Measurements from ENCODE around the gene FOLR2. TPM values are rescaled to one million over a fixed set of nuclear protein-coding genes. Genes with fewer than 3 reads are reported as not detected.
"Not testable (repeated sequence)": the region's sequence is repeated elsewhere in the genome, so short reads cannot be mapped to it uniquely, and the experiment has no call there.

FOLR2 gene
- total RNA-seq, 3 donors from 2014 or later (not counting 1 experiment from before 2014, with no cell fraction given) = not detected

DNA sequence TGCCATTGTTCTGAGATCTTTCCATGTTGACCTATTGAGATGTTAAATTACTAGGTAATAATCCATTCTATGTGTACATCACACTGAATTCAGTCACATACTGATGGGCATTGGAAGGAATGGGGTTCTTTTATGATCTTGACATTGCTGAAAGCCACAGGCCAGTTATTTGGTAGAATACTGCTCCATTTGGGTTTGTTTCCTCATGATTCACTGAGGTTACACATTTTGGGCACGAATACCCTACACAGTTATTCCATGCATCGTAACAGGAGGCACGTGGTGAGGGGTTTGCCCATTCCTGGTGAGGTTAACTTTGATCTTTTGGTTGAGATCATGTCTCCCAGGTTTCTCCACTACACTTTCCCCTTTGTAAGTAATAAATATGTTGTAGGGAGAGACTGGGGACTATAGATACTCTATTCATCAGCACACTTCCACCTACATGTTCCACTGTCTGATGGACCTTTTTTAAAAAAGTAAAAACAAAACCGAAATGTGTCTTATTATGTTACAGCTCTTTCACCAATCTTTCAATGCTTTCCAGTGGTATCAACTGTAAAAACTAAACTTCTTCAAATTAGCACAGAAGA, 36.7 kb upstream of the FOLR2 start:
- 80% methylated on average over 2 of the region's 4 CpGs for WGBS (ENCODE audit: insufficient coverage)
- ATAC-seq (no peak), DNase-seq (no peak)
- intact Hi-C loops (cut with micrococcal nuclease) = no loop called here
- Mint-ChIP-seq H3K9me3 (no peaks in the 10 kb centered on the region), H3K36me3 (no peaks in the 10 kb centered on the region), H3K4me1 (peaks cover 6 to 9% of the 10 kb centered on the region in 2 donors), H3K4me3 (no peak overlapping the region), H3K27me3 (ENCODE audit: low read depth in 2 of 2) (peaks cover 9 to 23% of the 10 kb centered on the region in 2 donors), H3K27ac (no peak overlapping the region)
- no peaks in the 10 kb centered on the region for H3K4me1 ChIP-seq (ENCODE audit: control insufficient read depth, insufficient read depth, low read length)
- no peaks in the 10 kb centered on the region for H3K36me3 ChIP-seq (ENCODE audit: control insufficient read depth, insufficient read depth, low read length)
- no peaks in the 10 kb centered on the region for H3K9me3 ChIP-seq (ENCODE audit: control insufficient read depth, insufficient read depth, low read length)
- no peak overlapping the region for H3K27ac ChIP-seq (ENCODE audit: low read length)
- H3K4me3 ChIP-seq (ENCODE audit: low read length) = no peak overlapping the region
- no peaks in the 10 kb centered on the region for H3K27me3 ChIP-seq (ENCODE audit: control insufficient read depth, insufficient read depth, low read length)
- TF ChIP-seq, protein P1, sequence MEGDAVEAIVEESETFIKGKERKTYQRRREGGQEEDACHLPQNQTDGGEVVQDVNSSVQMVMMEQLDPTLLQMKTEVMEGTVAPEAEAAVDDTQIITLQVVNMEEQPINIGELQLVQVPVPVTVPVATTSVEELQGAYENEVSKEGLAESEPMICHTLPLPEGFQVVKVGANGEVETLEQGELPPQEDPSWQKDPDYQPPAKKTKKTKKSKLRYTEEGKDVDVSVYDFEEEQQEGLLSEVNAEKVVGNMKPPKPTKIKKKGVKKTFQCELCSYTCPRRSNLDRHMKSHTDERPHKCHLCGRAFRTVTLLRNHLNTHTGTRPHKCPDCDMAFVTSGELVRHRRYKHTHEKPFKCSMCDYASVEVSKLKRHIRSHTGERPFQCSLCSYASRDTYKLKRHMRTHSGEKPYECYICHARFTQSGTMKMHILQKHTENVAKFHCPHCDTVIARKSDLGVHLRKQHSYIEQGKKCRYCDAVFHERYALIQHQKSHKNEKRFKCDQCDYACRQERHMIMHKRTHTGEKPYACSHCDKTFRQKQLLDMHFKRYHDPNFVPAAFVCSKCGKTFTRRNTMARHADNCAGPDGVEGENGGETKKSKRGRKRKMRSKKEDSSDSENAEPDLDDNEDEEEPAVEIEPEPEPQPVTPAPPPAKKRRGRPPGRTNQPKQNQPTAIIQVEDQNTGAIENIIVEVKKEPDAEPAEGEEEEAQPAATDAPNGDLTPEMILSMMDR (IDR thresholded peaks at IDR 0.05) = no peak

DNA sequence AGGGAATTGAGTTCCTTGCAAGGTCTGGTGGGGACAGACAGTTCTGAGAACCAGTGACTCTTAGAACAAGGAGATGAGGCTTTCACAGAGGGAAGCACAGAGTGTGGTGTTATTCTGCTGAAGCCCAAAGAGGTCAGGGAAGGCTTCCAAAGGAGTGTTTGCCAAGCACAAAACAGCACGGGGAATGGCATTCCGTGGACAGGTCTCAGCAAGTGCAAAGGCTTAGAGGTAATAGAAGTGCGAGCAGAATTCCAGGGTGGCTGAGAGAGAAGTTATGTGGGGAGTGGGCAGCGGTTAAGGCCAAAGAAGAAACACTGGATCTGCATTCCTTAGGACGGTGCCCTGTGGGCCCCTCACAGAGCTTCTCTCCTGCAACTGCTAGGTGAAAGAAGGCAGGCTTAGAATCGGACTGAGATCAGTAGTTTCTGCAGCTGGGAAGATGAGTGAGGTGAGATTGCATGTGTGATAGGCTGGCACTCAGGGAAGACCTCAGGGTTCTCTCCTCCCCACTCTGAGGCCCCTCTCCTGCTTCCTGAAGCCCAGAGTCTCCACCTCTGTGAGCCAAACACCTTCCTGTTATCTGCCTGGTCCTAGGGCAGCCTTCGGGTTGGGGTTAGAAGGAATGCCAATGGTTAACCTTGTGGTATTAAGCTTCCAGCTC, 35.6 kb upstream of the FOLR2 start:
- H3K27me3 ChIP-seq (ENCODE audit: control insufficient read depth, insufficient read depth, low read length); H3K4me1 Mint-ChIP-seq; H3K36me3 Mint-ChIP-seq; H3K27ac ChIP-seq (ENCODE audit: low read length); intact Hi-C loops (cut with micrococcal nuclease); H3K9me3 ChIP-seq (ENCODE audit: control insufficient read depth, insufficient read depth, low read length); H3K4me3 Mint-ChIP-seq; DNase-seq; H3K4me3 ChIP-seq (ENCODE audit: low read length); H3K36me3 ChIP-seq (ENCODE audit: control insufficient read depth, insufficient read depth, low read length); H3K9me3 Mint-ChIP-seq; H3K27ac Mint-ChIP-seq; ATAC-seq; H3K4me1 ChIP-seq (ENCODE audit: control insufficient read depth, insufficient read depth, low read length): not testable (repeated sequence)
- peaks cover 9 to 23% of the 10 kb centered on the region in 2 donors for H3K27me3 Mint-ChIP-seq (ENCODE audit: low read depth in 2 of 2)
- 82% methylated on average over 5 of the region's 7 CpGs for WGBS (ENCODE audit: insufficient coverage)

DNA sequence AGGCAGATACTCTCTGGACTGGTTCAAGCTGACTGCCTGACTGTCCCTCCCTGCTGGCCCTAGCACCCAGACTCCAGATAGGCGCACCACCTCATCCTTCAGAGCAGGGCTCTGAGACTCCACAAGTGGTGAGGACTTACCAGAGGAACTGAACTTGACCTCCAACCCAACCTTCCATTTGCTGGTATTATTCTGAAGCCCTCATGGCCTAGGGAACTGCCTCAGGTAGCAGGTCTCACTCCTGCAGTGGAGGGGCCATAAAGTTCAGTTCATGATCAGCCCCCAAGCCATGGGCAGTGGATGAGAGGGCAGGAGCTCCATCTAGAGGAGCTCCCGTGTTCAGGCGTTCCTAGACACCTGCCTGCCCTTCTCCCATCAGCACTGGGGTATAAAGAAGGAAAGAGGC, 35.0 kb upstream of the FOLR2 start:
- H3K4me1 Mint-ChIP-seq; H3K9me3 Mint-ChIP-seq; H3K4me3 ChIP-seq (ENCODE audit: low read length); H3K4me3 Mint-ChIP-seq; H3K36me3 ChIP-seq (ENCODE audit: control insufficient read depth, insufficient read depth, low read length); H3K27ac ChIP-seq (ENCODE audit: low read length); H3K36me3 Mint-ChIP-seq; H3K4me1 ChIP-seq (ENCODE audit: control insufficient read depth, insufficient read depth, low read length); H3K27ac Mint-ChIP-seq; ATAC-seq; DNase-seq; intact Hi-C loops (cut with micrococcal nuclease); H3K9me3 ChIP-seq (ENCODE audit: control insufficient read depth, insufficient read depth, low read length); H3K27me3 ChIP-seq (ENCODE audit: control insufficient read depth, insufficient read depth, low read length): not testable (repeated sequence)
- WGBS (ENCODE audit: insufficient coverage) = 100% methylated on average over 1 of the region's 3 CpGs
- H3K27me3 Mint-ChIP-seq (ENCODE audit: low read depth in 2 of 2) = peaks cover 9 to 23% of the 10 kb centered on the region in 2 donors

DNA sequence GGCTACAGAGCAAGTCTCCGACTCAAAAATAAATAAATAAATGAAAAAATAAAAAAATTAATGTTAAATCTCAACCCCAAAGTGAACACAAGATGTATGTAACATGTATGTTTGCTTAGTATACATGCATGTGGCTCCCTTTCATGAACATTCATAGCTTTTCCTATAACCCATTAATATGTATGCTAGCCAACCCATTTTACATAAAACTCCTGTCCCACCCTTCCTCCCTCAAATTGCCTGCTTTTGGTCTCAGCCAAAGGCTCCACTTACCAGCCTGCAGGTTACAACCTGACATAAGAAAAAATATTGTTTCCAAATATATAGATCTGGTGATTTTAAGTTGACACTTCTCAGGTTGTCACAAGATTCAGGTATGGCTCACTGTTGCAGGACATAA, 28.3 kb upstream of the FOLR2 start:
- Mint-ChIP-seq H3K9me3 (no peaks in the 10 kb centered on the region), H3K4me1 (peaks cover 4 to 5% of the 10 kb centered on the region in 2 donors), H3K36me3 (no peaks in the 10 kb centered on the region), H3K27ac (no peak overlapping the region), H3K27me3 (ENCODE audit: low read depth in 2 of 2) (peaks cover 4 to 5% of the 10 kb centered on the region in 2 donors), H3K4me3 (no peak overlapping the region)
- intact Hi-C loops (cut with micrococcal nuclease) = no loop called here
- Histone ChIP-seq H3K4me3 (ENCODE audit: low read length) (no peak overlapping the region), H3K36me3 (ENCODE audit: control insufficient read depth, insufficient read depth, low read length) (no peaks in the 10 kb centered on the region), H3K27me3 (ENCODE audit: control insufficient read depth, insufficient read depth, low read length) (no peaks in the 10 kb centered on the region), H3K27ac (ENCODE audit: low read length) (no peak overlapping the region), H3K4me1 (ENCODE audit: control insufficient read depth, insufficient read depth, low read length) (no peaks in the 10 kb centered on the region), H3K9me3 (ENCODE audit: control insufficient read depth, insufficient read depth, low read length) (no peaks in the 10 kb centered on the region)
- TF ChIP-seq, protein P1 (IDR thresholded peaks at IDR 0.05) = no peak
- no CpG with 5 or more reads among the region's 1 CpG for WGBS (ENCODE audit: insufficient coverage)
- ATAC-seq (no peak), DNase-seq (no peak)
